Stimulated activated CD8-positive, alpha-beta memory T cell treated with anti-CD3 and anti-CD28 coated beads, Interleukin-12 subunit alpha, Interleukin-12 subunit beta, amount 100 ng/mL, for 1 hour (primary cell): Measurements from ENCODE around the gene AURKA.
"Not testable (repeated sequence)": the region's sequence is repeated elsewhere in the genome, so short reads cannot be mapped to it uniquely, and the experiment has no call there.

ENCODE experiments used
- DNase-seq: peaks from one replicate; pipeline ENCODE4 v3.0.0-alpha.2; 2020; ENCODE audit warnings: low read depth

AURKA gene

DNA sequence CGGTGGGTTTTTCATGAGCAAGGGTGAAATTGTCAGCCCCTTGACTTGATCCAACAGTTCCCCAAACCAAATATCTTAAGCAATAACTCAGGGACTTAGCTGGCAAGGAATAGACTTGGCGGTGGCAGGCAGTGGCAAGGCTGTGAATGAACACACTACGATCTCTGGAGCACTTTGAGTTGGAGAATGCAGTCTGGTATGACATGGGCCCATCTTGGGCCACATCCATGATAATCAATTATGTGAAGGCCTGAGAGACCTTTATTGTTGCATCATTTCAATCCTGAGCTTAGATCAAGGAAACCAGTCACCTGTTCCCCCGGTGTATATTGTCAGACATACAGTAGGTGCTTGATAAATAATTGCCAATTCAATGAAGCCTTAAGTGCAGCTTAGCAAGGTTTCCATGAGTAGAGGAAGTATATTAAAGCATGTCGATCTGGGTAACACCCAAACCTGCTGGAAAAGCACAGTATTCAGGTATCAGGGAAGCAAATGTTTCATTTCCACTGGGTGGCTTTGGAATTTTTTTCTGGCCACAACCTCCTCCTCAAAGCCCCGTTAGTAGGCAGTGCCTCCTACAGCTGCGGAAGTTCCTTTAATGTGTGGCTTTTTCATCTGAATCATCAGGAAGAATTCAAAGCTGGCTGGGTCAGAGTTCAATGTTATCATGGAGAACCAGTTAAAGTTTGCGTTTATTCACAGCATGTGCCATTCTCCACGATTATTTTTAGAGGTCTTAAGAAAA, 30.2 kb upstream of the AURKA start:
- no peak for DNase-seq

DNA sequence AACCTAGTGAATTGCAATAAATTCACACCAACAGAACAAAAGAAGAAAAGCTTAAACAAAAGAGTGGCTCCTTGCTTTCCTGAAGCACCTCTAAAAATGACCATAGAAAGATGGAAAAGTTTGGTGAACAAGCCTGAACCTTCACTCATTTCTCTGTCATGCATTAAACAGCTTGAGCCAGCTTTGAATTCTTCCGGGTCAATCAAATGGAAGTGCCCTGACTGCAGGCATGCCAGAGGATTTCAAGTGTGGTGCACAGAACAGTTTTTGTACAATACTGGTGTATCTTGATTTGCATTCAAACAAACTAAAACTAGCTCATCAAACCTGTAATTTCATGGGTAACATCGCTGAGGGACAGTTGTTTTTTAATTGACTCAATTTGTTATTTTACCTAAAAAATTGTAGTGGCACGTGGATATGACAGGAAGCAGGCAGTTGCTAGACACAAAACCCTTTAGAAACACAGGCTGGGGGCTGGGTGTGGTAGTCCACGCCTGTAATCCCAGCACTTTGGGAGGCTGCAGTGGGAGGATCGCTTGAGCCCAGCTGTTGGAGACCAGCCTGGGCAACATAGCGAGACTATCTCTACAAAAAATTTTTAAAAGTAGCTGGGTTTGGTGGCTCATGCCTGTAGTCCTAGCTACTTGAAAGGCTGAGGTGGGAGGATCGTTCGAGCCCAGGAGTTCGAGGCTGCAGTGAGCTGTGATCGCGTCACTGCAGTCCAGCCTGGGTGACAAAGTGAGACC, 29.1 kb upstream of the AURKA start:
- no peak for DNase-seq

DNA sequence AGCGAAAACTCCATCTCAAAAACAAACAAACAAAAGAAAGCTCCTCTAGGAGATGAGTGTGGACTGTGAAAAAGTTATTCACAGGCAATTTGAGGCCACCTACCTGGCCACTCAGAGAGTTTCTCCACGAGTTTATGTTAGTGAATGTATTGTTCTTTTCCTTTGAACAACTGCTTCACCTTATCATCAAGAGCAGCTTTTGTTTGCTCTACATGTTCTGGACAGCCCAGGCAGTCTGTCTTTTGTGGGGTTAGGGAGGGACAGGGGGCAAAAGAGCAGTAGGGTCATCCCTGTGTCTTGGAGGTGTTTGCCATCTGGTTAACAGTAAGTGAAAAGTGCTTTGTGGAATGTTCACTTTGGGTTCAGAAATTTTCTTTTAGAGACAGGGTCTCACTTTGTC, 28.0 kb upstream of the AURKA start:
- no peak for DNase-seq

DNA sequence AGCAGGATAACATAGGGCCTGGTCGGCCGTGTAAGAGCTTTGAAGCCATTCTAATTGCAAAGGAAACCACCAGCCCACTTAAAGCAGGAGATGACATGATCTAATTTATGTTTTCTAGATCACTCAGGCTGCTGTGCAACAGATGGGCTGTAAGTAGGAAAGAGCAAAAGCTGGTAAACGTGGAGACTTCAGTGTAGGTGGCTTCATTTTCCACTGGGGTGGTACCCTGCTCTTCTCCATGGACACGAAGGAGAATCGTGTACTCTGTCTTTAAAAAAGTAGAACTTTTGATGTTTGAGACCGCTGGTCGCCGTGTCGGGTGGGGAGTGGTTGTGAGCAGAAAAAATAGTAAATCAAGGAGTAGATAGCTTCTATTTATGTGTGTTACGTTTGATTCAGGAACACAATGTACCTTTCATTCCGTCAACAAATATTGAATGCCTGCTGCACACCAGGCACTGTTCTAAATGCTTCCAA, 26.4 kb upstream of the AURKA start:
- DNase-seq = no peak

DNA sequence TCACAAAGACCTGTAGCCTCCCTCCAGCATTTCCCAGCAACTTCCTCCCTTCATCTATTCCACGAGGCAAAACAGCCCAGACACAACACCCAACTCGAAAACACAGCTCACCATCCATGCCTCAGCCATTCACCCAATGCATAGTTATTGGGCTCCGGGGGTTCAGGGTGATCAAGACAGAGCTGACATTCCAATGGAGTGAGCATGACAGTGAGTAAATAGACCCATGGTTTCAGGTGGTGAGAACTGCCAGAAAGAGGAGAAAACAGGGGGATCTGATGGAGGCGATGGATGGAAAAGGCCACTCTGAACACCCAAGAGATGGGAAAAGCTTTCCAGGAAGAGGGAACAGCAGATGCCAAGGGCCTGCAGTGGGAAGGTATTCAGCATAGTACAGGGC, 25.9 kb upstream of the AURKA start:
- DNase-seq = no peak

DNA sequence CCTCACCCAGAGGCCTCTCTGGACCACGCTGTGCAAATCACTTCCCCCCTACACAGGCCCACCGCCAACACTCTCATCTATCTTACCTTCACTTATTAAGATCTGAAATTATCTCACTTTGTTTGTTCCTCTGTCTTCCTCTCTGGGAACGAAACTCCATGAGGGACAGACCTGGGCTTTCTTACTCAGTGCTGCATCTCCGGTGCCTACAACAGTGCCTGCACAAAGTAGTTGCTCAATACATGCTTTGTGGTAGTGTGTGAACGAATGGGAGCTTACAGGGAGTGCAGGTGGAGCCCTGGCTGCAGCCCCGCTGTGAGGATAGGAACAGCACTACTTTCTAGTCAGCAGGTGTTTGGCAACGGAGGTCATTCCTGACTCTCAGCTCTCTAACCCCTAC, 25.4 kb upstream of the AURKA start:
- no peak for DNase-seq

DNA sequence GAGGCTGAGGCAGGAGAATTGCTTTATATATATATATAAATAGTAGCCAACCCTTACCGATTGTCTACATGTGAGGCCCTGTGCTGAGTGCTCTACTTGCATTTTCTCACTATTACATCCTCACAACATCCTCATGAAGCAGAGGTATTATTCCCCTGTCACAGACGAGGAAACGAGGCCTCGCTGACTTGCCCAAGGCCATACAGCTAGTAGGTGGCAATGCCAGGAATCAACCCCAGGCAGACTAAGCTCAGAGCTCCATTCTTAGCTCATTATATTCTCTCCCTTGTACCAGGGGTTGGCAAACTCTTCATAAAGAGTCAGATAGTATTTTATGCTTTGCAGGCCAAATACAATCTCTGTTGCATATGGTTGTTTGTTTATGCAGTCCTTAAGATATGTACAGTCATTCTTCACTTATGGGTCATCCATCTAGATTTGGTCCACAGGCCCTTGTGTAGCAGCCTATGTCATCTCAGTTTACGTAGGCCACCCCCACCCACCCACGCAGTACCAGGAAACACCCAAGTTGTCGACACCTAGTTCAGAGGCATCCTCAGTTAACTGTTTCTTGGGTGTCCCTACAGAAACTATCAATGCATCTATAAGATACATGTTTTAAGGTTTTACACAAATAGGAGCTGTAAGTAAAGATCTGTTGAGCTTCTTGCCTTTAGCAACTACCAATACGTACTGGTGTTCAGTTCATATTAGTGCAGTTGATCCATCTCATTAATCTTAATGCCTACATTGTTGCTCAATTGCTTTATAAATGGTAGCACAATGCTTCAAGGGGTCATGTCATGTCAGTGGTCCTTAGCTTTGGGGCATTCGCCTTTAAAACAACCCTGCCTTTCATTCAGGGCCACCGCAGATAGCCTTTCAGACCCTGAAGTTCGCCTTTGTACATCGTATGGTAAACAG, 23.1 kb upstream of the AURKA start:
- DNase-seq = peak; percentile 41

DNA sequence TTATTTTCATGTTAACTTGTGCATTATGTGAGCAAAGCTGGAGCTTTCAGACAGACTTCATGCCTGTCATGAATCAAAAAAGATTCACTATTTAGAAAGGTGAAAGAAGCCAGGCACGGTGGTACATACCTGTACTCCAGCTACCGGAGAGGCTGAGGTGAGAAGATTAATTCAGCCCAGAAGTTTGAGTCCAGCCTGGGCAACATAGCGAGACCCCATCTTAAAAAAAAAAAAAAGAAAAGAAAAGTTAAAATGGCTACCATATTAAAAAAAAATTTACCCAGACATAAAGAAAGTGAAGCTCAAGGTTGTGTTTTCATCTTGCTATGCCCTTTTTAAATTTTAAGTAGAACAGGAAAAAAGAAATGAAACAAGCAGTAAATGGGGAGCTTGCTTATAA, 20.9 kb upstream of the AURKA start:
- DNase-seq = no peak

DNA sequence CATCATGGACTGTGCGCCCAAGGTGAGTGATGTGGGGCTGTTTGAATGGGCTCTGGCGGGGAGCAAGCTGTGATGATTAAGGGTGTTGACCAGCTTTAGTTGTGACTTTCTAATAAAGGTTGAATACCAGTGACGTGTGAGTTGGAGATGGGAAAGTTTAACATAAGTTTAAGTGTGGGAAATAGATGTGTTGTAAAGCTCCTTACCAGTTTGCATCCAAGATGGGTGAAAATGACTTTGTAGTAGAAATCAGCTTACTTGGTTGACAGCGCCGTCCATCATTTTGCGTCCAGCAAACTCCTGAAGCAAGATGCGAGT, 20.4 kb upstream of the AURKA start:
- DNase-seq = no peak

DNA sequence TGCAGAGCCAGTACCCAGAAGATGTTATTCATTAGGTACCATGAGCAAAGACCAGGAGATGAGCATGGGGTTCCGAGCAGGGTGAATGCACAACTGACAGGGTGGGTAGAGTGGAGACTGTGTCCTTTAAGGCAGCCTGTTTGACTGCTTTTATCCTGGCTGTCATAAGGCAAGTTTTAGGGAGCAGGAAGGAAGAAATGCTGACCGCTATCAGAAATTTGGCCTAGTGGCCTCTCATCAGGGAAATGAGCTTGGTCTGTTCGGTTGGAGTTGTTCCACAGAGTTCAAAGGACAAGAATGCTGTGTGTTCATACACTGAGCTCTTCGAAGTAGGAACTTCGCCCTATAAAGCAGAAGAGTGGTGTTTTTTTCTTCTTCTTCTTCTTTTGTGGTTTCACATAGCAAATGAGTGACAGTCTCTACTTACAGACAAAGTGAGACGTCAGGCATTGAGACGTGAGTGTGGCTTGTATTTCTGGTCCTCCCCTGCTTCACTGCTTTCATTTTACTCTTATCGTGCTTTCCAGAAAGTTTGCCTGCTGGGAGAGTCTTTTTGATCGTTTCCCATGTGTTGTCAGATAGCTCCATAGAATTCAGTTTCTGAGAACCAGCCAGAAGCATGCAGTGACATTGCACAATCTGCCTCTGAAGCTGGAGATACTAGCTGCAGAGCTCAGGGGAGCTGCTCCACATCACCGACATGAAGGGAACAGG, 19.9 kb upstream of the AURKA start, which contains the start of gene CASS4:
CASS4 (plus strand) TSS at position 502 of the 714 bp plus-strand sequence; CDS start at position 701, 199 bp downstream.
- DNase-seq = no peak

DNA sequence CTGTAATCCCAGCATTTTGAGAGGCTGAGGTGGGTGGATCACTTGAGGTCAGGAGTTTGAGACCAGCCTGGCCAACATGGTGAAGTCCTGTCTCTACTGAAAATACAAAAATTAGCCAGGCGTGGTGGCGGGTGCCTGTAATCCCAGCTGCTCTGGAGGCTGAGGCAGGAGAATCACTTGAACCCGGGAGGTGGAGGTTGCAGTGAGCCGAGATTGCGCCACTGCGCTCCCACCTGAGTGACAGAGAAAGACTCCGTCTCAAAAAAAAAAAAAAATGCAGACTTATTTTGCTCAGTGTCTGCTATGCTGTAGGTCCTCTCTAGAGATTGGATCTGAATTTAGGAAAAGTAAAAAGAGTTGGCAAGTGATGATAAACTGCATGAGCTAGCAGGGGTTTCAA, 19.3 kb upstream of the AURKA start:
- DNase-seq = not testable (repeated sequence)

DNA sequence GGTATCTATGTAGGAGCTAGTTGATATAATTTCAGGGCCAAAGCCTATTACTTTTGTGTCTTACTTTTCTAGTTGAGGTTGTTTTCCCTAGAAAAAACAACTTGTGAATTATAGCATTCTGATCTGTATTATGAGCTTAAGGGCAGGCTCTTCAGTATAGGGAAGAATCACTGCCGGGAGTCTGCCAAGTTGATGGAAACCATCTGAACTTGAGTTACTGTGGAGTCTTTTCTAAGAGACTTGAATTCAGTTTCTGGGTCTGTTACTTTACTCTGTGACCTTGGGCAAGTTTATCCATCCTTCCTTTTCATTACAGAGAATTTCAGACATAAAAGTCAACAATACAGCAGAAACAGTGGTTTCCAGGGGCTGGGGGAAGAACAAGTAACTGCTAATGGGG, 17.9 kb upstream of the AURKA start:
- DNase-seq = no peak

DNA sequence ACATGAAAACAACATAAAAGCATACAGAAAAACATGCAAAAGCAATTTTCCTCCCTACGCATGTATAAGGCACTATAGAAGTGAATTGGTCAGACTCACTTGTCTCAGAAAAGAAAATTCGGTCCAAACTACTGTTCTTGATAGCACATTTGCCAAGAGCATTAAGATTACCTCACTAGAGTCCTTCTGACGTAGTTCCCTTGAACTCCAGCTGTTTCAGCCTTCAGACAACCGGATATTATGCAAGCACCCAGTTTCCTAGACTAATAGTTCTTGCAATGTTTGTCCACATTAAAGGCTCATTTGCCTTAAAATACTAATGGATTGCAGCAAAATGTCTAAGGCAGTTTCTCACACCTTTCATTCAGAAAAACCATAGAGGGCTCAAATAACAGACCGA, 17.5 kb upstream of the AURKA start:
- DNase-seq = no peak

DNA sequence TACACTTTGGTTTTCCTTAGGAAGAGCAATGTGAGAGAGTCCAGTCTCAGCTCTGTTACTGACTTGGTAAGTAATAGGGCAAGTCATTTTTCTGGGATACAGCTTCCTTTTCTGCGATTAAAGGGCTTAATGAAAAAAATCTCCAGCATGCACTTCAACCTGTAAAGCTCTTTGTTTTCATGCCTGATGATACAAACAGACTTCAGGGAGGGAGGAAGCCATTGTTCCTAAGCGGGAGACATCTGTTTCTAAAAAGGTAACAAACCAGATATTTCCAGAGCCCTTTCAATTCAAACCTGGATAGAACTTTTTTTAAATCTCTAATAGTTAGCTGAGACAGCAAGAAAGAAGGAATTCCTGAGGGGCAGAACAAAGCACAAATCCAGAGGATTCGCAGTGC, 14.9 kb upstream of the AURKA start:
- DNase-seq = no peak

DNA sequence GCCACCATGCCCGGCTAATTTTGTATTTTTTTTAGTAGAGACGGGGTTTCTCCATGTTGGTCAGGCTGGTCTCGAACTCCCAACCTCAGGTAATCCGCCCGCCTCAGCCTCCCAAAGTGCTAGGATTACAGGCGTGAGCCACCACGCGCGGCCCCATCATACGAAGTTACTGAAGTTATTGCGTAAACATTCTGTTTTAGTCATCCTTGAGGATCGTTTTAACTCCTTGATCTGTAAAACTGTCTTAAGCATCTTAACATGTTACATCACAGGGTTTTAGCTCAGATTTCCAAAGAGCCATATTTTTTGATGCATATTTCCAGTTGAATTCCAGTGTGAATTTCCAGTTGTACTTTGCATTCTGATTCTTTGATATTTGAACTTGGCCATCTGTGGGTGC, 13.3 kb upstream of the AURKA start:
- DNase-seq = not testable (repeated sequence)

DNA sequence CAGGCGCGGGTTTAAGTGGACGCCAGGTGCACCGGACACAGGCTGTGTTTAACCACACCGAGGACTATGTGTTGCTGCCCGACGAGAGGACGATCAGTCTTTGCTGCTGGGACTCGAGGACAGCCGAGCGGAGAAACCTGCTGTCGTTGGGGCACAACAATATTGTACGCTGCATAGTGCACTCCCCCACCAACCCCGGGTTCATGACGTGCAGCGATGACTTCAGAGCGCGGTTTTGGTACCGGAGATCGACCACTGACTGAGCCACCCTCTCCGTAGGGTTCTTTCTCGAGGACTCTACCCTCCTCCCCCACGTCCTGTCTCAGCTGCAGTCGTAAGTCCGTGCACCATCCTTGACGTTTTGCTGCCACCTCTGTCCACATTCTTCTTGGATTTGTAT, 11.4 kb upstream of the AURKA start:
- DNase-seq = no peak

DNA sequence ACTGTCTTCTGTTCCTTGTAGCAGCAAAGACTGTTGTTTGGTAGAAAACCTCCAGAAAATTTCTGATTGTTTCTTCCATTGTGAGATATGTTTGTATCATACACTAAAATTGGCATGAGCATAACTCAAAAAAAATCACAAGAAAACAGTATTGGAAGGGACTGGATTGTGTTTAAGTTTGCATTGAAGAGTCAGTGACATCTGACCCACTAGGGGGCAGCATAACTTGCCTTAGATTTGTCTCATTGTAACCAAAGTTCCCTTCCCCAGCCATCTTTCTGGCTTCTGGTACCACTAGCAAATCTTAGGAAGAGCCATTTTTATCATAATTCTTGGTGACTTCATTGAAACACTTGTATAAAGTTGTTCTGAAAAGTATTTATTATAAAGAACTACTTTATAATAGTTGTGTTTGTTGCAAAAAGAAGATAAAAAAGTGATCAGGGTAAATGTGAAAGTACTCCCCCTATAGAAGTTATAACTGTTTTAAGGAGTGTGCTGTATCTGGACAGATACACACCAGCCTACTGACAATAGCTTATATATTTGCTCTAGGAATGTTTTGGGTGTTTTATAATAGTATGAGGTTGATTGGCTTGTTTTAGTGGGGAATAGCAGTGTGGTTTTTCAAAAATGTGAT, 8.1 kb upstream of the AURKA start:
- DNase-seq = peak; percentile 61

DNA sequence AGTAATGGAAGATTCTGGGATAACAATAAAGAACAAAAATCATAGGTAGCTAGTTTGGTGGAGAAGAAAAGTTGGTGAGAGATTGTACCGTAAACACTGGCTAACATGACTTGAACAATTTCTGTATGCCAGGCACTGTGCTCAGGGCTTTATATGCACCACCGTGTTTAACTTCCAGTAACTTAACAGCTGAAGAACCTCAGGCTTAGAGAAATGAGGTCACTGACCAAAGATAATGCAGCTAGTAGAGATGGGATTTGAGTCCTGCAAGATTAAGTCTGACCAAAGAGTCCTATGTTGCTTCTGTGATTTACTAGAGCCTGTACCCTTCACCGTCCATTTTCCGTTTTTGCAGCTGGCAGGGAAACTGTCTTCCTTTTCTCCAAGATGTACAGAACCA, 3.2 kb upstream of the AURKA start:
- no peak for DNase-seq

DNA sequence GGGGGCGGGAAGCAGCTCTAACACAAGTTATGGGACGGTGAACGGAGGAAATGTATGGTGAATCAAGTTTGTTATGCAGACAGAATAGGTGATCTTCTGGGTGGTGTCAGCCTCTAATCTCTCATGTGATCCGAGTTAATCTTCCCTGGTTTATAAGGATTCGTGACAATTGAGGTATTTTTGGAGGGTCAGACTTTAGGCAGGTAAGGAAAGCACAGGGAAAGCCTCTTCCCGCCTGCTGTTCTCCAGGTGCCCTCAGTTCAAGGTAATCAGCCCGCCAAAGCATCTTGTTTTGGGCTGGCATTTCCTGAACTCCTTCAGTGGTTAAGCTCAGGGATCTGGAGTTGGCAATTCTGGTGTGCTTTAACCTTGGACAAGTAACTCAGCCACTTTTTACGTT, 1.6 kb upstream of the AURKA start:
- no peak for DNase-seq

DNA sequence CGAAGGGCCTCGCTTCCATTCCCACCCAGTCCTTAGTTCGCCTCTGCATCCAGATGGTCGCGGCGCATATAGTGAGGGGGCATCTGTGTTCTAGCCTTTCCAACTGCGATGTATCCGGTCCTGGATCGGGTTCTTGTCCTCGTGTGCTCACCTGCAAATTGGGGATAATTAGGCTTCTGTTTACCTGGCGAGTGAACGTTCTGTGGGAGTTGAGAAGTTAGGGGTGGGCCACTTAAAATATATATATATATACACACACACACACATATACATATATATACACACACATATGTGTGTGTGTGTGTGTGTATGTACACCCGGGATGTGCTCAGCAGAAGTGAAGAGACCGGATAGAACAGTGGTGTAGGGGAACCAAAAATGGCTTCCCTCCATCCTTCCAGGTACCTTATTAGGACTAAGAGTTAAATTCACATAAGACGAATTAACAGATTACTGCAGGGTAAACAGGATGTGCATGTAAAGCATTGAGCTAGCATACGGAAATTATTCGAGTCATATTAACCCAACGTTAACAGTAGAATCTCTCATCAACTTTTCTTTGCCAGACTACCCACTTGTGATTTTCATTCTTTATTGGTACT, 967 bp upstream of the AURKA start:
- no peak for DNase-seq

DNA sequence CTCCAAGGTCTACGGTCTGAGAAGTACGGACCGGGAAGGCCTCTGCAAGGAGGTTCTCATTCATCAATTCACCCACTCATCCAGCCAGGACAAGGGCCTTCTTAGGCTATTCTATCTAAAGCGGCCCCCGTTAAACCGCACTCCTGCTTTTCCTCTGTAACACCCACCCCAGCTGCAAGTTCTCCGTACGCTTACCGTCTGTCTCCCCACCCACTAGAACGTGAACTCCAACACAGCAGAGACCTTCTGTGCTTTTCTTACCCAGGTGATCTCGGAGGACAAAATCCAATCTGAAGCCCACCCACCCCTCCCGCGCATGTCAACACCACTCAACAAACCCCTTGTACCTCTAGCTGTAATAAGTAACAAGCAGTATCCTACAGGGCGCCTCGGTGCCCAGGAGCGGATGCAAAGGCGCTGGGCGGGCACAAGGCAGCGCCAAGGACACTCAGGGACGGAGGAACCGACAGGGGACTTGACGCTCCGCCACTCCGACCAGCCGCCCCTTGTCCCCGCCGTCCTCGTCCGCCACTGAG, 351 bp downstream of the AURKA start:
- DNase-seq = no peak
